HEK293 (cell line): ENCODE measurements around the gene AGTPBP1.
A peak's percentile ranks its signal among the peaks of the same experiment; 100 is the strongest.

Source experiments
- CTCF ChIA-PET: fragments of 350-600 bp; formaldehyde crosslinking; extraction: SDS; loops from one replicate; lab custom pipeline; 2021; ENCODE audit warnings: antibody characterized with exemption; lab: Yijun Ruan, JAX
- POLR2A ChIA-PET: fragments of 300-600 bp; formaldehyde crosslinking; extraction: SDS; loops from one replicate; lab custom pipeline; 2020; ENCODE audit warnings: antibody characterized with exemption, inconsistent platforms; lab: Yijun Ruan, JAX
- H3K27ac ChIP-seq: fragments of 200-500 bp; sonication (Bioruptor generic); 2 replicates; pipeline ENCODE4 v1.5.1; 2014; ENCODE audit warnings: low read depth, low read length, control low read depth, inconsistent platforms; ENCODE audit errors: extremely low read depth
- H3K36me3 ChIP-seq, 2 experiments: fragments of 200-500 bp in 1 of 2; sonication (Bioruptor generic) in 1 of 2; 1 replicate in 1 of 2; 2 replicates in 1 of 2; pipeline ENCODE4 v1.5.1; 2014 to 2017; ENCODE audit warnings: inconsistent platforms in 2 of 2, low read length in 2 of 2; ENCODE audit not compliant: control insufficient read depth in 2 of 2, insufficient read depth in 1 of 2
- H3K4me1 ChIP-seq: fragments of 200-500 bp; sonication (Bioruptor generic); 2 replicates; pipeline ENCODE4 v1.5.1; 2014; ENCODE audit warnings: mild to moderate bottlenecking, low read length, inconsistent platforms; ENCODE audit not compliant: control insufficient read depth, insufficient read depth
- H3K4me3 ChIP-seq: 2 replicates; pipeline ENCODE4 v1.5.1; 2011; ENCODE audit warnings: low read depth, mild to moderate bottlenecking, control low read depth, low read length, moderate library complexity
- H3K9me3 ChIP-seq: fragments of 200-500 bp; sonication (Bioruptor generic); 2 replicates; pipeline ENCODE4 v1.5.1; 2014; ENCODE audit warnings: low read depth, low read length, inconsistent platforms; ENCODE audit not compliant: control insufficient read depth, insufficient read depth
- ELK4 ChIP-seq: IDR thresholded peaks from 2 replicates; pipeline ENCODE4 v1.6.1; 2011; ENCODE audit warnings: mild to moderate bottlenecking, low read depth, low read length, borderline replicate concordance
- GFI1B ChIP-seq: fragments of 450-650 bp; formaldehyde crosslinking; IDR thresholded peaks from 2 replicates; pipeline ENCODE4 v1.5.1; 2016; ENCODE audit warnings: missing biosample characterization, missing genetic modification characterization
- KLF16 ChIP-seq: fragments of 450-650 bp; formaldehyde crosslinking; IDR thresholded peaks from 2 replicates; pipeline ENCODE4 v1.5.1; 2017; ENCODE audit warnings: missing biosample characterization, missing genetic modification characterization
- MYNN ChIP-seq: fragments of 450-650 bp; formaldehyde crosslinking; IDR thresholded peaks from 2 replicates; pipeline ENCODE4 v1.5.1; 2016; ENCODE audit warnings: missing biosample characterization, missing genetic modification characterization, borderline replicate concordance
- SETDB1 ChIP-seq: IDR thresholded peaks from one replicate; pipeline ENCODE4 v1.6.1; 2017; ENCODE audit warnings: mild to moderate bottlenecking, low read length, moderate library complexity, mixed read lengths; ENCODE audit not compliant: insufficient read length
- TRIM28 ChIP-seq: IDR thresholded peaks from 2 replicates; pipeline ENCODE4 v1.6.1; 2011; ENCODE audit warnings: low read length, control low read depth, borderline replicate concordance
- ZFP3 ChIP-seq: fragments of 450-650 bp; formaldehyde crosslinking; IDR thresholded peaks from 2 replicates; pipeline ENCODE4 v1.5.1; 2016; ENCODE audit warnings: low read depth, missing biosample characterization, missing genetic modification characterization
- ZNF114 ChIP-seq: fragments of 450-650 bp; formaldehyde crosslinking; IDR thresholded peaks from 2 replicates; pipeline ENCODE4 v1.5.0; 2017; ENCODE audit warnings: missing biosample characterization, missing genetic modification characterization
- ZNF121 ChIP-seq: fragments of 450-650 bp; formaldehyde crosslinking; IDR thresholded peaks from 2 replicates; pipeline ENCODE4 v1.5.1; 2016; ENCODE audit warnings: missing biosample characterization, missing genetic modification characterization
- ZNF155 ChIP-seq: fragments of 450-650 bp; formaldehyde crosslinking; IDR thresholded peaks from 2 replicates; pipeline ENCODE4 v1.5.1; 2016; ENCODE audit warnings: missing biosample characterization, missing genetic modification characterization
- ZNF239 ChIP-seq: fragments of 450-650 bp; formaldehyde crosslinking; IDR thresholded peaks from 2 replicates; pipeline ENCODE4 v1.5.1; 2016; ENCODE audit warnings: missing biosample characterization, missing genetic modification characterization
- ZNF24 ChIP-seq: fragments of 450-650 bp; formaldehyde crosslinking; IDR thresholded peaks from 2 replicates; pipeline ENCODE4 v1.5.1; 2016; ENCODE audit warnings: missing biosample characterization, missing genetic modification characterization
- ZNF280D ChIP-seq: fragments of 450-650 bp; formaldehyde crosslinking; IDR thresholded peaks from 2 replicates; pipeline ENCODE4 v1.5.1; 2016; ENCODE audit warnings: missing biosample characterization, missing genetic modification characterization
- ZNF366 ChIP-seq: fragments of 450-650 bp; formaldehyde crosslinking; conservative IDR thresholded peaks from 2 replicates; pipeline ENCODE4 v1.5.1; 2016; ENCODE audit warnings: missing biosample characterization, missing genetic modification characterization
- ZNF548 ChIP-seq: fragments of 450-650 bp; formaldehyde crosslinking; IDR thresholded peaks from 2 replicates; pipeline ENCODE4 v1.5.1; 2016; ENCODE audit warnings: missing biosample characterization, missing genetic modification characterization
- ZNF558 ChIP-seq: fragments of 450-650 bp; formaldehyde crosslinking; IDR thresholded peaks from 2 replicates; pipeline ENCODE4 v1.5.1; 2016; ENCODE audit warnings: missing biosample characterization, missing genetic modification characterization
- ZNF560 ChIP-seq: fragments of 450-650 bp; formaldehyde crosslinking; IDR thresholded peaks from 2 replicates; pipeline ENCODE4 v1.5.1; 2017; ENCODE audit warnings: missing biosample characterization, missing genetic modification characterization, borderline replicate concordance
- ZNF561 ChIP-seq: fragments of 450-650 bp; IDR thresholded peaks from 2 replicates; pipeline ENCODE4 v1.5.1; 2018; ENCODE audit warnings: missing biosample characterization, missing genetic modification characterization, borderline replicate concordance
- ZNF585B ChIP-seq: fragments of 450-650 bp; formaldehyde crosslinking; IDR thresholded peaks from 2 replicates; pipeline ENCODE4 v1.5.1; 2016; ENCODE audit warnings: missing biosample characterization, missing genetic modification characterization
- ZNF639 ChIP-seq: fragments of 450-650 bp; formaldehyde crosslinking; IDR thresholded peaks from 2 replicates; pipeline ENCODE4 v1.5.1; 2016; ENCODE audit warnings: missing biosample characterization, missing genetic modification characterization
- ZNF660 ChIP-seq: fragments of 450-650 bp; IDR thresholded peaks from 2 replicates; pipeline ENCODE4 v1.5.1; 2018; ENCODE audit warnings: missing biosample characterization, mild to moderate bottlenecking, missing genetic modification characterization
- ZNF664 ChIP-seq: fragments of 450-650 bp; formaldehyde crosslinking; IDR thresholded peaks from 2 replicates; pipeline ENCODE4 v1.5.1; 2016; ENCODE audit warnings: missing biosample characterization, missing genetic modification characterization
- ZNF692 ChIP-seq: fragments of 450-650 bp; formaldehyde crosslinking; IDR thresholded peaks from 2 replicates; pipeline ENCODE4 v1.5.1; 2016; ENCODE audit warnings: missing biosample characterization, missing genetic modification characterization
- ZNF768 ChIP-seq: fragments of 450-650 bp; formaldehyde crosslinking; IDR thresholded peaks from 2 replicates; pipeline ENCODE4 v1.5.1; 2018; ENCODE audit warnings: missing biosample characterization, mild to moderate bottlenecking, missing genetic modification characterization
- ZNF837 ChIP-seq: fragments of 450-650 bp; formaldehyde crosslinking; IDR thresholded peaks from 2 replicates; pipeline ENCODE4 v1.5.1; 2016; ENCODE audit warnings: missing biosample characterization, missing genetic modification characterization

Gene AGTPBP1

GRCh38 chr9:85746309-85746708 lies 4.6 kb upstream of the AGTPBP1 start:
- no peak overlapping the region for H3K27ac ChIP-seq
- no peak overlapping the region for H3K4me3 ChIP-seq
- TF ChIP-seq ZNF121 (tag by site-specific recombination), result peak; percentile 93
- TF ChIP-seq ZNF239 (tag by site-specific recombination), result no peak
- TF ChIP-seq ZNF280D, result no peak
- no peak for TF ChIP-seq ZNF585B (tag by site-specific recombination)
- TF ChIP-seq ZNF692 (tag by site-specific recombination), result no peak
- TF ChIP-seq TRIM28, result no peak
- no peak for TF ChIP-seq KLF16 (tag by site-specific recombination)
- TF ChIP-seq, all 188 proteins: peak for 1
- Histone ChIP-seq H3K9me3 (no peaks in the 10 kb centered on the region), H3K36me3 (no peaks in the 10 kb centered on the region), H3K4me1 (no peaks in the 10 kb centered on the region; the same call in 1 of the 2 replicates)
- ChIA-PET CTCF (no interaction called here), POLR2A (no interaction called here)

GRCh38 chr9:85745203-85745602 lies 3.4 kb upstream of the AGTPBP1 start:
- CTCF ChIA-PET, result interaction anchor here (0.6 to 2.1 kb wide), 2 partner anchors 135 to 444 kb away, joined by 3 to 7 read pairs; no protein-coding TSS in a partner anchor
- Histone ChIP-seq H3K4me1 (no peaks in the 10 kb centered on the region; the same call in 1 of the 2 replicates), H3K9me3 (no peaks in the 10 kb centered on the region), H3K4me3 (no peak overlapping the region), H3K36me3 (no peaks in the 10 kb centered on the region), H3K27ac (no peak overlapping the region)
- POLR2A ChIA-PET, result no interaction called here
- no peak for TF ChIP-seq ZFP3
- TF ChIP-seq ZNF664 (tag by site-specific recombination), result peak; percentile 62; the same call in 1 of the 2 replicates
- no peak for TF ChIP-seq ELK4
- peak; percentile 94 for TF ChIP-seq ZNF660 (tag by site-specific recombination)

- ChIA-PET POLR2A (no interaction called here), CTCF (interaction anchor here (0.6 to 2.1 kb wide), 2 partner anchors 134 to 1765 kb away, joined by 5 to 7 read pairs; no protein-coding TSS in a partner anchor)
- H3K9me3 ChIP-seq, result no peaks in the 10 kb centered on the region
- no peak overlapping the region for H3K4me3 ChIP-seq
- no peaks in the 10 kb centered on the region; the same call in 1 of the 2 replicates for H3K4me1 ChIP-seq
- H3K36me3 ChIP-seq, result no peaks in the 10 kb centered on the region
- no peak overlapping the region for H3K27ac ChIP-seq
- TF ChIP-seq MYNN (no peak), ZNF366 (no peak), ZNF114 (no peak), ZNF155 (tag by site-specific recombination) (no peak), ZNF548 (no peak), ZNF561 (tag by site-specific recombination) (no peak), ZNF560 (no peak), ZNF639 (no peak), ZNF837 (no peak), GFI1B (no peak), ZNF24 (tag by site-specific recombination) (no peak), ZNF558 (tag by site-specific recombination) (no peak), ZNF768 (tag by site-specific recombination) (no peak), SETDB1 (peak; percentile 31)
Observed at GRCh38 chr9:85744480-85744879, 2.7 kb upstream of the AGTPBP1 start.
